HG03280 (cell line): ENCODE results near the gene BTBD7.
"Not testable (repeated sequence)": the region's sequence is repeated elsewhere in the genome, so short reads cannot be mapped to it uniquely, and the experiment has no call there.

Experiments
- ATAC-seq: cut with Tn5 transposase; IDR thresholded peaks from one replicate; pipeline ENCODE4 v1.9.1; 2021; ENCODE audit warnings: mild to moderate bottlenecking, moderate library complexity; ENCODE audit not compliant: unreplicated experiment

BTBD7 gene, protein sequence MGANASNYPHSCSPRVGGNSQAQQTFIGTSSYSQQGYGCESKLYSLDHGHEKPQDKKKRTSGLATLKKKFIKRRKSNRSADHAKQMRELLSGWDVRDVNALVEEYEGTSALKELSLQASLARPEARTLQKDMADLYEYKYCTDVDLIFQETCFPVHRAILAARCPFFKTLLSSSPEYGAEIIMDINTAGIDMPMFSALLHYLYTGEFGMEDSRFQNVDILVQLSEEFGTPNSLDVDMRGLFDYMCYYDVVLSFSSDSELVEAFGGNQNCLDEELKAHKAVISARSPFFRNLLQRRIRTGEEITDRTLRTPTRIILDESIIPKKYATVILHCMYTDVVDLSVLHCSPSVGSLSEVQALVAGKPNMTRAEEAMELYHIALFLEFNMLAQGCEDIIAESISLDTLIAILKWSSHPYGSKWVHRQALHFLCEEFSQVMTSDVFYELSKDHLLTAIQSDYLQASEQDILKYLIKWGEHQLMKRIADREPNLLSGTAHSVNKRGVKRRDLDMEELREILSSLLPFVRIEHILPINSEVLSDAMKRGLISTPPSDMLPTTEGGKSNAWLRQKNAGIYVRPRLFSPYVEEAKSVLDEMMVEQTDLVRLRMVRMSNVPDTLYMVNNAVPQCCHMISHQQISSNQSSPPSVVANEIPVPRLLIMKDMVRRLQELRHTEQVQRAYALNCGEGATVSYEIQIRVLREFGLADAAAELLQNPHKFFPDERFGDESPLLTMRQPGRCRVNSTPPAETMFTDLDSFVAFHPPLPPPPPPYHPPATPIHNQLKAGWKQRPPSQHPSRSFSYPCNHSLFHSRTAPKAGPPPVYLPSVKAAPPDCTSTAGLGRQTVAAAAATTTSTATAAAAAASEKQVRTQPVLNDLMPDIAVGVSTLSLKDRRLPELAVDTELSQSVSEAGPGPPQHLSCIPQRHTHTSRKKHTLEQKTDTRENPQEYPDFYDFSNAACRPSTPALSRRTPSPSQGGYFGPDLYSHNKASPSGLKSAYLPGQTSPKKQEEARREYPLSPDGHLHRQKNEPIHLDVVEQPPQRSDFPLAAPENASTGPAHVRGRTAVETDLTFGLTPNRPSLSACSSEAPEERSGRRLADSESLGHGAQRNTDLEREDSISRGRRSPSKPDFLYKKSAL

DNA sequence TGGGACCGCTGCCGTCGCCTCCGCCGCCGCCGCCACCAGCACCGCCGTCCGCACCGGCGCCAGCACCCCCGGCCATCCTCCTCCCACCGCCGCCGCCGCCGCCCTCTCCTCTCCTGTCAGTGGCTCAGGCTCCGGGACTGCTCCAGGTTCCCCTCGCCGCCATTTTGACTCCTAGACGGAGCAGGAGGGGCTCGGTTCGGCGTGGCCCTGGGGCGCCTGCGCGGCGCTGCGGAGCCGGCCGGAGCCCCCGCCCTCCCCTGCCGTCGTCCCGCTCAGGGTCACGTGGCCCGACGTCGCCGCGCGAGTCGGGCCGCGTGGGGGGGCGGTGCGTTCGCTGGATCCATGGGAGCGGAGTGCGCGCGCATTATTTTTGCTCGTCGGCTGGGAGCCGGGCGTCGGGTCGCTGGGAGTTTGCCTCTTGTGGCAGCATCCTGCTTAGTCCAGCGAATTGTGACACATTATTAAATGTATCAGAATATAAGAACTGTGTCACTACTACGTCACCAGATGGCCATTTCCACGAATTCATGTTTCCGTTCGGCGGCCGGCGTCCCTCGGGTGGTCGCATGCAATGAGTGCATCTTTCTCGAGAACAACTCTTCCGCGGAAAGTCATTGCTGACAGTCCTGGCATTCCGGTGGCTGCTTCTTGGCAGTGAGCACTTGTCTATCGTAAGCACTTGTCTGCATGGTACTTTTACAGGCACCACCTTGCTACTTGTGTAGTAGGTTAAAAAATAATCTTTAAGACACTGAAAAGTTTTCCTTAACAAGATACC lies at the start of gene BTBD7:
Gene BTBD7, minus strand, starts transcription at position 184 of the 778 bp plus-strand sequence. CDS start 36,985 bp downstream, outside the sequence.
- peak; percentile 83 for ATAC-seq

DNA sequence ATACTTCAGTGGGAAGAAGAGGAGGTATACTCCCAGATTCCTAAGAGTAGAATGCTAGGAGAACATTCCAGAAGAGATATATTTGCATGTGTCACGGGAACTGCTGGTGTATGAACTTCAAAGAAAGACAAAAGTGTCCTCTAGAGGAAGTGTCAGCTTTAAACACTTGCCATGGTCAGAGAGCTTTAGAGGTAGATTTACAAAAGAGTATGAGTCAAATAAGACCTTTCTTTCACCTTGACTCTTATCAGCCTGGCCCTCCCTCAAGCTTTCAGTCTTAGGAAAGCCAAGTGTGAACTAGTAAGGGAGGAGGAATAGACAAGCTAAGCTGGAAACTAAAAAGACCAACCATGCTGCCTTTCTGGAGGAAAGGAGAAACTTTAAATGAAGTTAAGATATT lies 48.8 kb upstream of the BTBD7 start:
- ATAC-seq: no peak

DNA sequence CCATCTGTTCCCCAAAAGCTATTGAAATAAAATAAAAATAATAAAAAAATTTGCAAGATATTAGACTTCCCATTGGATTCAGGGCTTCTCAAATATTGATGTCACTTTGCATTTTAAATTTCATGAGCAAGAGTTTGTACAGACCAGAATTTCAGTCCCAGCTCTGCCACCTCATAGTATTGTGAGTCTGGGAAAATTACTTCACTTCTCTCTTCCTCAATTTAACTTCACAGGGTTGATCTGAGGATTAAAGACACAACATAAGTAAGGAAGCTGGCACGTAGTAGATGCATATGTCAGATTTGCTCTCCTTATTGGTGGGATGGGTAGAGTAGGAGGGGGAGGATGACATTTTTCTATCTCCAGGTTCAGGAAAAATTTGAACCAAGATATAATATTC lies 47.0 kb upstream of the BTBD7 start:
- no peak for ATAC-seq

DNA sequence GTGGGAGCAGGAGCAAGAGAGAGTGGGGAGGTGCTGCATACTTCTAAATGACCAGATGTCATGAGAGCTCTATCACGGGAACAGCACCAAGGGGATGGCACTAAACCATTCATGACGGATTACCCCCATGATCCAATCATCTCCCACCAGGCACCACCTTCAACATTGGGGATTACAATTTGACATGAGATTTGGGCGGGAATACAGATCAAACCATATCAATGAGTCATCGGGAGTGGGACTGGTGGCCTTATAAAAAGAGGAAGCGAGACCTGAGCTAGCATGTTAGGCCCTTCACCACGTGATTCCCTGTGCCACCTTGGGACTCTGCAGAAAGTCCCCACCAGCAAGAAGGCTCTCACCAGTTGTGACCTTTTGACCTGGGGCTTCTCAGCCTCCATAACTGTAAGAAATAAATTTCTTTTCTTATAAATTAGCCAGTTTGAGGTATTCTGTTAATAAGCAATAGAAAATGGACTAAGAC lies 42.9 kb upstream of the BTBD7 start:
- ATAC-seq: peak; percentile 93

DNA sequence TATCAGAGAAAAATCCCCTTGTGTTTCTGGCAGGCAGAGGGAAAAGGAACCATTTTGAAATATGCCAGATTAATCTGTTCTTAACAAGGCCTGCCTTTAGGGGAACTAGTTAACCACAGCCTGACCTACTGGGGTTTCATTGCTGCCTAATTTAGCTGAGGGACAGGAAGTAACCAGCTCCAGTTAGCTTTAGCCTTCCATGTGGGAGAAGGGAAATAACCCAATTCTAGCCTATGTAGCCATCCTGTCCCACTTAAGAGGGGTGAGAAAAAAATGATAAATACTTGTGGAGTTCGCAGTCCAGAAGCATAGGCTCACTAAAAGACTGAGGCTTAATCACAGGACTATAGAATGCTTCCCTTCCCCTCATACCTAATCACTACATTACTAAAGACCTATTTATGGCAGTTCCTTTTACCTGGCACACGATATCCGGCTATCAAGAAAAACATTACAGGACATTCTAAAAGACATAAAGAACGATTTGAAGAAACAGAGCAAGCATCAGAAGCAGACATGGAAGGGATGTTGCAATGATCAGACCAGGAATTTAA lies 37.0 kb upstream of the BTBD7 start:
- ATAC-seq: peak; percentile 82

DNA sequence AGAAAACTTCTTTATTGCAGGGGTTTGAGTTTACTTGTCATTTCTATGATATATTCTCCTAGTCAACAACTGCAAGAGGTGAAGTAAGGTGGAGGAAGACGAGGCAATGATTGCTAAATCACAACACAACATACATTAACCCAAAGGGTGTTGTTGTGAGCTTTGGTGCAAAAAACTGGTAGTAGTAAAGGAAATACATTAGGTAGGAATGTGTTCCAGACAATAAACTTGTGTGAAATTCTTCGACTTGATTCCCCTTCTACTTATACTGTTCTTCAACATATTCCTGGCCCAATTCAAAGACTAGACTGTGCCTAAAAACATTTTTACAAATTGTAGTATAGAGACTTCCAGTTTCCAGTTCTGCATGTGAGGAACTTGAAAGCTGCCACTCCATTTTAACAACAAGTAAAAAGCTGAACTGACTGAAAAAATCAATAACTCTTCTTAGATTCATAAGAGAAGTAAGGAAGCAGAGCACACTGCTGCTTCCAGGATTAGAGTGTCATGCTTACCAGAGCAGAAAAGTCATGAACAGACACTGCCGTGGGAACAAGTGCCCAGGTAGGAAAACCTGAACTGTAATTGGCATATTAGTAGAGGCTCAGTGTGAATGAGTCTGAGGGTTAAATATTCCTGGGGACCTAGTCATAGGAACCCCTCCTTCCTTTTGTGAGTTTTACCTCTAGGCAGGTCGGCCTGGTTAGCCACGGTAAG lies 36.3 kb upstream of the BTBD7 start:
- peak; percentile 8 for ATAC-seq

DNA sequence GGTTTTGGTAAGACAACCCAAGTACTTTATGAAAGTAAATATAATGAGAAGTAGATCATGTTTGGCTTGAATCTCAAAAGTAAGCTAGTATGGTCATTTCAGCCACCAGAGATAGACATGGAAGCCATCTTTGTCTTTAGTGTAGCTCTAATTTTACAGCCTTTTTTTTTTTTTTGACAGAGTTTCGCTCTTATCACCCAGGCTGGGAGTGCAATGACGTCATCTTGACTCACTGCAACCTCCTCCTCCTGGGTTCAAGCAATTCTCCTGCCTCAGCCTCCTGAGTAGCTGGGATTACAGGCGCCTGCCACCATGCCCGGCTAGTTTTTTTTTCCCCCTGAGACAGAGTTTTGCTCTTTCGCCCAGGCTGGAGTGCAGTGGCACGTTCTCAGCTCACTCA lies 22.0 kb upstream of the BTBD7 start:
- ATAC-seq: not testable (repeated sequence)

DNA sequence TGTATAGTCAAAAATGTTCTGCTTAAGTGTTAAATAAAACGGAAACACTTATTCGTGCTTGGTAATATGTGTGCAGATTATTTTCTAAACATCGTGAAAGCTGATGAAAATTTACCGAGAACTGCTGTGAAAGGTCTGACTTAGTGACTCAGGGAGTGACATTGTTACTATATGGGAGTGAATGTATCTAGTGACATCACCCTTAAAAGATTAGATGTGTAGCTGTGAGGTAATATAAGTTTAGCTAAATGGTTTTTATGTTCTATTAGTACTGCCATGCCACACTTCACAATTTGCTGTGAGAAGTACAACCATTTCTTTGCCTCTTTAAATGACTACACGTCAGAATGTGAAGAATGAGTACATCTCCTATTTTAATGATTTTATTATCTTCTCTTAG lies 15.5 kb upstream of the BTBD7 start:
- ATAC-seq: no peak

DNA sequence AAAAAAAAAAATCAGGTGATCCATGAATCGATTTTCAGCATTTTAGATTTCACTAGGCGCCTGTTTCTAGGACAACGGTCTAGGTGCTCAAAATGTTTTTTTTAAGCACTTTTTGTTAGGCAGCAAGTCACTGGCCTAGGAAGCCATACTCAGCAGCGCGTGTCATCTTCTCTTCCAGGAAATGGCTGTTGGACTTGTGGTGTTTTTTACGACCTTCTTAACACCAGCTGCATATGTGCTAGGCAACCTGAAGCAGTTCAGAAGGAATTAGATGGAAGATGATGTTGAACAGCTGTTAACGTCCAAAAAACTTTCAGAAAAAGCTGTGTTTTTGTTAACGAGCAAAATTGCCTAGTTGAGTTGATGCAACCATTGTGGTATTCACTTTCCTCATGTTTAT lies 15.0 kb upstream of the BTBD7 start:
- ATAC-seq: no peak

DNA sequence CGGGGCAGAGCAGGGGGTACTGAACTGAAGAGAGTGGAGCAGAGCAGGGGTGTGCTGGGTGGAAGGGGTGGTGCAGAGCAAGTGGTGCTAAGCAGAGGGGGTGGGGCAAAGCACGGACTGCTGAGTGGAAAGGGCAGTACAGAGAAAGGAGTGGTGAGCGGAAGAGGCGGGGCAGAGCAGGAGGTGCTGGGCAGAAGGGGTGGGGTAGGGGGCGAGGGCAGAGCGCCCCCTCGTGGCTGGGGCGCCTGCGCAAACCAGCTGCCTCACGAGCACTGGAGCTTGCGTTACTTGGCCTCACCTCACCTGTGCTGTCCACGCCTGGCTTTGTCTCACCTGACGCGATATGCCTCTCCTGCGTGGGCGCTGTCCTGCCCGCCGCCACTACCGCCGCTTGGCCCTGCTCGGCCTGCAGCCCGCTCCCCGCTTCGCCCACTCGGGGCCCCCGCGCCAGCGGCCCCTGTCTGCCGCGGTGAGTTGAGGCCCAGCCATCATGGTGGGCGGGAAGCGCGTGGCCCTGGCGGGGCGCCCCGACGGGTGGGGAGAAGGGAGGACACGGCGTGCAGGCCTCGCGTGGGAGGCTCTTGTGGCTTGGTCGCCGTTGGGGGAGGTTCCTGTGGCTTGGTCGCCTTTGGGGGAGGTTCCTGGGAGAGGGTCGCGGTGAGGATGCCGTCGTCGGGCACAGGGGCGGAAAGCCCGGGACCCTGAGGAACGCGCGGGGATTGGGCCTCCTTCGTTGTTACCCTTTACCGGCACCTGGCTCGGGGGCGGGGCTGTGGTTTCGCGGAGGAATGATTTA lies 14.3 kb upstream of the BTBD7 start, which contains the start of gene COX8C:
Gene COX8C, plus strand, starts transcription at position 257 of the 796 bp plus-strand sequence. Its CDS starts 87 bp downstream, at position 344.
- ATAC-seq: no peak

DNA sequence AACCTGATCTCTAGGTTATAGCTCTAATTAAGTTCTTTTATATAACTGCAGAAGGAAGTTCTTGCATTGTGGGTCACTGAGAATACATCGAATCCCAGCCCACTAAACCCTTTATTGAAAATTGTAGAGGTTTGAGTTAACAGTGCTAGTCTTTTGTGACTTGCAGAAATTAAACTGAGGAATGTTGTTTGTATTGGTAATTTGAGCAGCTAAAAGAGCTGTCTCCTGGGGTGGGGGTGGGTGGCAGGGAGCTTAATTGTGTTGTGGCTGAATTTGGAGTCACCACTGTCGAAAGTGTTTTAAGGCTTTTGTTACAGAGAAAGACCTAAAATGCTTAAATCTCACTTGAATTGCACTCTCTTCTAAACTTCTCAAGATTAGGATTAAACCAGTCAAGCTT lies 11.0 kb upstream of the BTBD7 start:
- ATAC-seq: no peak

DNA sequence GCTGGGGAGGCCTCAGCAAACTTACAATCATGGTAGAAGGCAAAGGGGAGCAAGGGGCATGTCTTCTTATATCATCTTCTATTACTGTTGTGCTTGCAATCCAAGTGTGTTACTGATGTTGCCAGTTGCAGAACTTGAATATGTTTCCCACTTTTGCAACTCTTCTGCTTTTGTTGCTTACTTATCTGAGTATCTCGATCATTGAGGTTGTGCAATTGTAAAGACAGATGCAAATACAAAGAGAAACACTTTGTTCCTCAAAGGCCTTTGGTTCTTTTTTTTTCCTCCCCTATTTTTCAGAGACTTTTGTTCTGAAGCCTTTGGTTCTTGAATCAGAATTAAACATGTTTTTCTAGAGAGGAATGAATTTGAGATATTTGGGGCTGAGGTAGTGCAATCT lies 10.4 kb upstream of the BTBD7 start:
- no peak for ATAC-seq

DNA sequence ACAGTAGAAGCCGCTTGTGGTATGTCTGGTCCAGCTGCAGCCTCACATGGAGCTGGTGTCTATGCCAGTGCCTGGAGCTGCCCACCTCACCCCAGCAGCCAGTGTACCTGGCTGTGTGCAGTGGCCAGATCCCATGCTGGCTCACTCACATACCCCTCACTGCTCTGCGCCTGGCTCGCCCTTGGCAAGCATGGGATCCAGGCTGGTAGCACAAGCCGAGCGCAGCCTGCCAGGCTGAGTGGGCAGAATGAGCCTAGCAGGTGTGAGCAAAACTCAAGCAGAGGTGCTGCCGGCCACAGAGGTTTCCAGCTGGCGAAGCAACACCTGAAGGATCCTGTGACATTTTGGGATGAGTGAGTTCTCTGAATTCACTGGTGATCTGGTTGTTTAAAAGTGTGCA lies 5.0 kb upstream of the BTBD7 start:
- no peak for ATAC-seq

DNA sequence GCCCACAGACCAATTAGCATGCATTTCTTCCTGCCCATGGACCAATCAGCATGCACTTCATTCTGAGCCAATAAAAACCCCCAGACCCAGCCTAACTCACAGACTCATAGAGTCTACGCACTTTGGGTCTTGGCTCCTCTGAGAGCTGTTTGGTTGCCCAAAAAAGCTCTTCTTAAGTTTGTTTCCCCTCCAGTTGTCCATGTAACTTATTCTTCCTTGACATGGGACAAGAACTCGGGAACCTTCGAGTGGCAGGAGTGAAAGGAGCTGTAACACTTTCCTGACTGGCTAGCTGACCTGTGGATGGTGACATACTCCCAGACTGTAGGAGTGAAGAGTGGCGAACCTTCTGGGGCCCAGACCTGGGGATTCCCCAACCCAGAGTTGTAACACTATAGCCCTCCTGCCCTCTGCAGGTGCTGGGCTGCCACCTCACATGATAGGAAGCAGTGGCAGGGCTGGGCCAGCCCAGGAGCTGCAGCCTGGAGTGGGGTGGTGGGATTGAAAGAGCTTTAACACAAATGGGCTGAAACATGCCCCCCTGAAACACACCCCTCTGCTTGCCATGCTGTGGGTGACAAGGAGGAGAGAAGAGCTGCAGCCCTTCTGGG lies 4.4 kb upstream of the BTBD7 start:
- ATAC-seq: no peak

DNA sequence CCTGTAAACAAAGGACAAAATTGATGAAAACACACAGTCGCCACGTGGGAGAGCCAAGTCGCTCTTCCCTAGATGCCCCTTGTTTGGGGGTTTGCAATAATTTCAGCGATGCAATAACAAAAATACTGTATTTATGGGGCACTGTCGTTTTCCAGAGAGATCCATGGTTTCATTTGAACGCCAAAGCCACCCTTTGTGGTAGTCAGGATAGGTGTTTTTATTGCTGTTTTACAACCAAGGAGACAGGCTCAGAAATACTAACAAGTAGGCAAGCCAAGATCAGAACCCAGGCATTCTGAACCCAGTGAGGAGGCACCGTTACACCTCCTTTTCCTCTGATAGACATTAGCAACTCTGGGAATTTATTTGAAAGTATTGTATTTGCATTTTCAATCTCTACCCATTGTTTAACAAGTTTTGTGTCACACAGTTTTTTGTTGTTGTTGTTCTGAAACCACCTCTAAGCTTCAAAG lies 831 bp upstream of the BTBD7 start:
- ATAC-seq: no peak

DNA sequence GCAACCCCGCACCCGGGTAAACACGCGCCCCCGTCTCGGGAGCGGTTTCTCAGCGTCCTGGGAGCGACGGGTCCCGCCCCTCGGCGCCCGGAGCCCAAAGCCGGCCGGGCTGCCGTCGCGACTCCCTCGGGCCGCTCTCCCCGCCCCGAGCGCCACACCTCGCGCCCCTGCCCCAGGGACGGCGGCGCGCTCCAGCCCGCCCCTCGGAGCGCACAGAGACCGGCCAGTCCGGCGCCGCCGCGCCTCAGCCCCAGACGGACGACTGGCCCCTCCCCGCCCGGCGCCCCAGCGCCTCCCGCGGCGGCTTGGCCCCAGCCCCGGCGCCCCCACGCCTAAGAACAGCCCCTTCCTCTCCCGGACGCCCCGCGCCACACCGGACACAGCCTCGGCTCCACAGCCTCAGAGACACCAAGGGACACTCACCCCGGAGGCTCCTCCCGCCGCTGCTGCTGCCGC lies 411 bp downstream of the BTBD7 start:
- ATAC-seq: peak; percentile 70

DNA sequence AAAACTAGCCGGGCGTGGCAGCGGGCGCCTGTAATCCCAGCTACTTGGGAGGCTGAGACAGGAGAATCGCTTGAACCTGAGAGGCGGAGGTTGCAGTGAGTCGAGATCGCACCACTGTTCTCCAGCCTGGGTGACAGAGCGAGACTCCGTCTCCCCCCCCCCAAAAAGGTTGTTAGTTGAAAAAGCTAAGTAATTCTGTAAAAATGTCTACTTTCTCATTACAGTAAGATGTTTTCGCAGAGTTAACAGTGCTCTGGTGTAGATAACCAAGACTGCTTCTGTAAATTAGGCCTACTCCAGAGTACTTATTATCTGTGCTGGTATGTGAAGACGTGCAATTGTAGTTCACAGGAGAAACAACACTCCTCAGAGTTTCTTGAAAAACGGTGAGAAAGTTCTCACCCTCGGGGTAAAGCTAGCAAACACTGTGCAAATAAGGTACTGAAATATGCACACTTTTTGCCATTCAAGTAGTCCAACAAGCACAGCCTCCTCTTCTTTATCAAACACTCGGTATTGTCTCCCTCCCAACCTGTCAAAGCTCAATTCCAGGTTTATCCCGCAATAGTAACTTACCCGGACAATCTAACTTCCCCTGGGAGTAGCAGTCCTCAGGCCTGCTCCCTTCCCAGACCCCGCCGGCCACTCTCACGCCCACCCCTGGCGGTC lies 974 bp downstream of the BTBD7 start:
- ATAC-seq: peak; percentile 6
